Colonic mucosa (tissue), 4 donors: Measurements from ENCODE around the gene PRELID1. TPM values are rescaled to one million over a fixed set of nuclear protein-coding genes. Genes with fewer than 3 reads are reported as not detected.

Source experiments
- DNase-seq: peaks from one replicate; pipeline ENCODE4 v3.0.0-alpha.2; 2020
- H3K27ac ChIP-seq: fragments of 200-600 bp; one replicate; pipeline ENCODE4 v1.8.0; 2021
- H3K27me3 ChIP-seq: fragments of 200-600 bp; one replicate; pipeline ENCODE4 v1.8.0; 2021
- H3K36me3 ChIP-seq: fragments of 200-600 bp; one replicate; pipeline ENCODE4 v1.8.0; 2021
- H3K4me1 ChIP-seq: fragments of 200-600 bp; one replicate; pipeline ENCODE4 v1.8.0; 2021; ENCODE audit warnings: mild to moderate bottlenecking
- H3K4me3 ChIP-seq: fragments of 200-600 bp; one replicate; pipeline ENCODE4 v1.8.0; 2021
- H3K9ac ChIP-seq, 2 donors: one replicate each; pipeline ENCODE4 v1.7.0; 2013; ENCODE audit warnings: control low read depth in 2 of 2, low read depth in 2 of 2, low read length in 2 of 2
- H3K9me3 ChIP-seq: fragments of 200-600 bp; one replicate; pipeline ENCODE4 v1.8.0; 2021
- intact Hi-C: fragments of 100-400 bp; cut with DNase I; formaldehyde crosslinking; loops from one replicate; pipeline ENCODE4 v1.14.1; 2022
- total RNA-seq, 2 donors: library from RNA; stranded (reverse); fragmentation: NEBNext Ultra II Directional in 1 of 2; extraction: Animal tissue kit (Norgen Biotek cat#: 25700) in 1 of 2; gene quantifications; one replicate each; pipeline ENCODE4 v1.2.1, GENCODE V29; 2021
- TF ChIP-seq, protein P1 (sequence below): fragments of 200-600 bp; IDR thresholded peaks from one replicate; pipeline ENCODE4 v1.8.0; 2022; ENCODE audit warnings: antibody characterized with exemption, mild to moderate bottlenecking
- donor health status: healthy.
- donor health status: DM: no; HTN: no; CAD: no.
- donor health status: DM: no; HTN: no; CAD: no.

The PRELID1 gene
- total RNA-seq, 2 donors from 2014 or later: 245 to 396 TPM

DNA sequence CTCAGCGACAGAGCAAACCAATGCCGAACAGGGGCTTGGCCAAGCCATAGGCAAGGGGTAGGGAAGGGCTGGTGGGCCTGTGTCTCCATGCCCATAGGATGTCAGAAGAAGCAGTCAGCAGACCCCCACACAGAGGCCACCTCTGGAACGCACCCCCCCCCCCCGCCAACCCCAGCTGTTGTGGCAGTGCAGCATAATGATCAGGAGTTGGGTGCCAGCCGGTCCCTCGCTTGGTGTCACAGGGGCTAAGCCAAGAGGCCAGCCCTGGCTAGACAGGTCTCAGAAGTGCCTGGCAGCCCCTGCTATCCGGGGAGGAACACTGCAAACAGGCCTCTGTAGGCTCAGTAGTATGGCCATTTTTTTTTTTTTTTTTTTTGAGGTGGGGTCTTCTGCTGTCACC, 11.8 kb downstream of the PRELID1 start:
- Histone ChIP-seq H3K27me3 (no peaks in the 10 kb centered on the region), H3K9me3 (no peaks in the 10 kb centered on the region), H3K36me3 (no peaks in the 10 kb centered on the region), H3K9ac (no peak overlapping the region), H3K27ac (no peak overlapping the region), H3K4me1 (peaks cover 21% of the 10 kb centered on the region), H3K4me3 (no peak overlapping the region)
- no peak for DNase-seq
- TF ChIP-seq, protein P1, sequence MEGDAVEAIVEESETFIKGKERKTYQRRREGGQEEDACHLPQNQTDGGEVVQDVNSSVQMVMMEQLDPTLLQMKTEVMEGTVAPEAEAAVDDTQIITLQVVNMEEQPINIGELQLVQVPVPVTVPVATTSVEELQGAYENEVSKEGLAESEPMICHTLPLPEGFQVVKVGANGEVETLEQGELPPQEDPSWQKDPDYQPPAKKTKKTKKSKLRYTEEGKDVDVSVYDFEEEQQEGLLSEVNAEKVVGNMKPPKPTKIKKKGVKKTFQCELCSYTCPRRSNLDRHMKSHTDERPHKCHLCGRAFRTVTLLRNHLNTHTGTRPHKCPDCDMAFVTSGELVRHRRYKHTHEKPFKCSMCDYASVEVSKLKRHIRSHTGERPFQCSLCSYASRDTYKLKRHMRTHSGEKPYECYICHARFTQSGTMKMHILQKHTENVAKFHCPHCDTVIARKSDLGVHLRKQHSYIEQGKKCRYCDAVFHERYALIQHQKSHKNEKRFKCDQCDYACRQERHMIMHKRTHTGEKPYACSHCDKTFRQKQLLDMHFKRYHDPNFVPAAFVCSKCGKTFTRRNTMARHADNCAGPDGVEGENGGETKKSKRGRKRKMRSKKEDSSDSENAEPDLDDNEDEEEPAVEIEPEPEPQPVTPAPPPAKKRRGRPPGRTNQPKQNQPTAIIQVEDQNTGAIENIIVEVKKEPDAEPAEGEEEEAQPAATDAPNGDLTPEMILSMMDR: no peak
- intact Hi-C loops: loop anchor here (5.0 to 10.0 kb wide), 2 partner anchors 137 to 201 kb away; no protein-coding TSS in a partner anchor

DNA sequence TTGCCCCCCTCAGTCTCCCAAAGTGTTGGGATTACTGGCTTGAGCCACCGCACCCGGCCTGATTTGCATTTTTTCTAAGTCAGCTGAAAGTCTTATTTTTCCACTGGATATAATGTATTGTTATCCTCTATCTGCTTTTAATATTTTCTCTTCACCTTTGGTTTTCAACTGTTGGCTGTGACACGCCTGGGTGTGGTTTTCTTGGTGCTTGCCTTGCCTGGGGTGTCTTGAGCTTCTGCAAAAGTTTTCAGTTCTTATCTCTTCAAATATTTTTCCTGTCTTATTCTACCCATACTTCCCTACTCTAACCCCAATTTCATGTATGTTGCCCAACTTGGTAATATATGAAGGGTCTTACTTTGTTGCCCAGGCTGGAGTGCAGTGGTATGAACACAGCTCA, 12.4 kb downstream of the PRELID1 start:
- TF ChIP-seq, protein P1: no peak
- no peak overlapping the region for H3K27ac ChIP-seq
- no peaks in the 10 kb centered on the region for H3K27me3 ChIP-seq
- intact Hi-C loops: loop anchor here (5.0 to 10.0 kb wide), 2 partner anchors 136 to 201 kb away; no protein-coding TSS in a partner anchor
- H3K4me3 ChIP-seq: no peak overlapping the region
- H3K36me3 ChIP-seq: no peaks in the 10 kb centered on the region
- DNase-seq: no peak
- H3K9ac ChIP-seq: no peak overlapping the region
- no peaks in the 10 kb centered on the region for H3K9me3 ChIP-seq
- H3K4me1 ChIP-seq: peaks cover 15% of the 10 kb centered on the region

DNA sequence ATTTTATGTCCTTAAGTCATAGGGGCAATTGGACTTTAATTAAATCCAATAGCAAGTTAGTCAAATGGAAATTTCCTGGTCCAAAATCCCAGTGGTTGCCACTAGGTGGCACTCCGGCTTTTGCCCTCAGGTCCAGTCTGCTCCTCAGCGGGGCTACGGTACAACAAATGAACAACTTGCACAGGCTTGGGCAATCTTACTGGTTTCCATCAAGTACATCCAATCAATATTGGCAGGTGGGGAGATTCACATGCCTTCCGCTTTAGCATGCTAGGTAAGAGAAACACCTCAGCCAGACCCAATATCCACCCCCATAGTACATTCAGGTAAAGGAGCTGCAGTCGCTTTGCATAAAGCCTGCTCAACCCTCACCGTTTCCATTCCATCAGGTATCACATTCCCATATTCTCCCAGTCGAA, 14.4 kb downstream of the PRELID1 start:
- intact Hi-C loops: loop anchor here (5.0 to 10.0 kb wide), 2 partner anchors 134 to 203 kb away; no protein-coding TSS in a partner anchor
- no peak overlapping the region for H3K27ac ChIP-seq
- H3K27me3 ChIP-seq: no peaks in the 10 kb centered on the region
- no peak overlapping the region for H3K9ac ChIP-seq
- no peak overlapping the region for H3K4me3 ChIP-seq
- no peaks in the 10 kb centered on the region for H3K36me3 ChIP-seq
- peaks cover under 1% of the 10 kb centered on the region for H3K4me1 ChIP-seq
- DNase-seq: peak; percentile 84
- TF ChIP-seq, protein P1: peak; percentile 78
- no peaks in the 10 kb centered on the region for H3K9me3 ChIP-seq

DNA sequence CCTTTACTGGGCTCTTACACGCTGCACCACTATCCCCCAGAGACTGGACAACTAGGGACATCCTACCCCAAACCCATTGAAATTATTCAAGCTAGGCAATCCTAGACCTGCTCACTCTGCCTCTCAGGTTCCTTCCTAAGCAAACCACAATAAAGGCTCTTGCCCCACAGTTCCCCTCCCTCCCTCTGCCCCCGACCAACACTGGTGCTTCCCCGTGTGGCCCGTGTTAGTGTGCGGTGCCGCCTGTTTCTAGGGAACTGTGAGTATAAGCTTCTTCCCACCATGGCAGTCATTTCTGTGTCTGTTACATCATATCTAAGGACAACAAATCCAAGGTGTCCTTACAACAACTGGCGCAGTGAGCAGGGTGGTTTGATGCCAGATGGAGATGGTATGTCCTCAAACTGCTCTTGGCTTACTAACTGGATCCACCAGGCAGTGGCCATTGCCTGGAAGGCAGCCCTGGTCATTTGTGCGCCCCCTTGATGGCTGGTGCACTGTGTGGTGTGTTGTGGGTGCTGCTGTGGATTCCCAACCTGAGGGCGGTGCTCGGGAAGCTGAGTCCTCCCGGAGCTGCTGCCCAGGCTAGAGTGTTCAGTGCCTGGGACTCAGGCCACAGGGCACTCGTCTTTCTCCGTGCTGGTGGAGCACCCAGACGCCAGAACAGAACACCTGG, 16.5 kb downstream of the PRELID1 start:
- H3K27ac ChIP-seq: no peak overlapping the region
- TF ChIP-seq, protein P1: no peak
- no peak overlapping the region for H3K9ac ChIP-seq
- no peaks in the 10 kb centered on the region for H3K27me3 ChIP-seq
- no peaks in the 10 kb centered on the region for H3K4me1 ChIP-seq
- DNase-seq: no peak
- no peaks in the 10 kb centered on the region for H3K9me3 ChIP-seq
- no peak overlapping the region for H3K4me3 ChIP-seq
- intact Hi-C loops: loop anchor here (5.0 to 10.0 kb wide), 2 partner anchors 132 to 205 kb away; no protein-coding TSS in a partner anchor
- no peaks in the 10 kb centered on the region for H3K36me3 ChIP-seq

DNA sequence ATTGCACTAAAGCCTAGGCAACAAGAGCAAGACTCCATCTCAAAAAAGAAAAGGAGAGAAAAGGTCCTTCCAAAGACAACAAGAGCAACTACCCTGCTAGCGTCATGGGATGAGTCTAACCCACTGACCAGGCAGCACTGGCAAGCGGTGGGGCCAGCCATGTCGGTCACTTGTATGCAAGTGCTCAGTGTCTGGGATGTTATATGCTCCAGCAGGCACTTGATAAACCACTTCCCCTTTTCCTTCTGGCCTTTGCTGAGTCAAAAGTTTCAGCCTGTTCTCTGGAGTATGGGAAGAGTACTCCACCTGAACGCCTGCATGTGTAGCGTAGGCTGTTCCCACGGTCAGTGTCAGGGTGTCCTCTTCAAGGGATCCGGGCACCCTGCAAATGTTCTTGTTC, 17.3 kb downstream of the PRELID1 start:
- Histone ChIP-seq H3K27me3 (no peaks in the 10 kb centered on the region), H3K36me3 (no peaks in the 10 kb centered on the region), H3K4me1 (no peaks in the 10 kb centered on the region), H3K4me3 (no peak overlapping the region), H3K27ac (no peak overlapping the region), H3K9me3 (no peaks in the 10 kb centered on the region), H3K9ac (no peak overlapping the region)
- no peak for DNase-seq
- intact Hi-C loops: no loop called here
- TF ChIP-seq, protein P1: no peak
